HCT116 (cell line): ENCODE data around the gene LCMT1. TPM values are rescaled to one million over a fixed set of nuclear protein-coding genes. Genes with fewer than 3 reads are reported as not detected.

ENCODE experiments used
- ATAC-seq: fragments of 200-7000 bp; cut with Tn5 transposase; 2 replicates; pipeline ENCODE4 v1.9.1; 2020; ENCODE audit warnings: mild to moderate bottlenecking, moderate library complexity
- BruUV-seq: library from RNA; stranded (reverse); fragments of 400-500 nt; replicated peaks from 2 replicates; lab custom pipeline; 2021; lab: Mats Ljungman, UMichigan
- CTCF ChIA-PET: fragments of 300-600 bp; sonication (Branson Sonifier 250); formaldehyde crosslinking; loops from one replicate; lab custom pipeline; 2021; ENCODE audit warnings: antibody characterized with exemption; lab: Charles Lee
- POLR2A ChIA-PET: fragments of 300-600, 350-600 bp; sonication (Branson Sonifier 250); formaldehyde crosslinking; loops from one replicate; lab custom pipeline; 2021; ENCODE audit warnings: antibody characterized with exemption; lab: Charles Lee
- RAD21 ChIA-PET, 2 experiments: fragments of 300-600 bp; sonication (Branson Sonifier 250); formaldehyde crosslinking; loops; one replicate each; lab custom pipeline; 2023; ENCODE audit warnings: low total read pairs in 2 of 2; ENCODE audit not compliant: uncharacterized antibody in 2 of 2, unreplicated experiment in 2 of 2, low non-redundant PET in 1 of 2; lab: Charles Lee
- DNase-seq: peaks from one replicate; pipeline ENCODE4 v3.0.0-alpha.2; 2010; ENCODE audit warnings: low read depth, low spot score
- H2AFZ ChIP-seq: fragments of 200-600 bp; shearing (Covaris generic), sonication (generic); 2 replicates; pipeline ENCODE4 v1.6.1; 2017; ENCODE audit warnings: low read depth, mixed run types, mixed read lengths, antibody characterized with exemption, low read length; ENCODE audit not compliant: poor library complexity, severe bottlenecking
- H3K27ac ChIP-seq: 2 replicates; pipeline ENCODE4 v1.5.1; 2012; ENCODE audit warnings: low read depth, low read length
- H3K27me3 ChIP-seq: fragments of 200-600 bp; sonication (generic); 2 replicates; pipeline ENCODE4 v1.6.1; 2016; ENCODE audit warnings: mixed run types, low read length, mixed read lengths; ENCODE audit not compliant: insufficient read depth
- H3K36me3 ChIP-seq, 2 experiments: fragments of 200-500 bp in 1 of 2; fragments of 200-600 bp in 1 of 2; sonication (Bioruptor generic) in 1 of 2; sonication (generic) in 1 of 2; 2 replicates each; pipeline versions ENCODE4 v1.5.1 to v1.6.1; 2014 to 2016; ENCODE audit warnings: low read length in 2 of 2, inconsistent platforms in 1 of 2, mixed read lengths in 1 of 2, mixed run types in 1 of 2; ENCODE audit not compliant: insufficient read depth in 2 of 2, control insufficient read depth in 1 of 2
- H3K4me1 ChIP-seq, 2 experiments: fragments of 200-600 bp in 1 of 2; sonication (generic) in 1 of 2; 2 replicates each; pipeline versions ENCODE4 v1.5.1 to v1.6.1; 2012 to 2017; ENCODE audit warnings: low read length in 2 of 2, inconsistent platforms in 1 of 2, mild to moderate bottlenecking in 1 of 2, mixed read lengths in 1 of 2, mixed run types in 1 of 2, moderate library complexity in 1 of 2; ENCODE audit not compliant: insufficient read depth in 2 of 2, control insufficient read depth in 1 of 2
- H3K4me2 ChIP-seq: fragments of 200-600 bp; sonication (generic); 2 replicates; pipeline ENCODE4 v1.6.1; 2017; ENCODE audit warnings: mixed run types, low read length, mixed read lengths
- H3K4me3 ChIP-seq, 2 experiments: fragments of 200-600 bp in 1 of 2; sonication (generic) in 1 of 2; replicated peaks in 1 of 2; 2 replicates each; pipeline ENCODE4 v1.5.1; 2011 to 2016; ENCODE audit warnings: low read length in 2 of 2, control low read depth in 1 of 2, low read depth in 1 of 2, mild to moderate bottlenecking in 1 of 2, mixed read lengths in 1 of 2, mixed run types in 1 of 2
- H3K79me2 ChIP-seq: fragments of 200-600 bp; sonication (generic); 2 replicates; pipeline ENCODE4 v1.6.1; 2017; ENCODE audit warnings: mild to moderate bottlenecking, mixed run types, low read length, moderate library complexity, mixed read lengths; ENCODE audit not compliant: insufficient read depth
- H3K9ac ChIP-seq: fragments of 200-600 bp; sonication (generic); 2 replicates; pipeline ENCODE4 v1.6.1; 2016; ENCODE audit warnings: low read length, mixed read lengths
- H3K9me2 ChIP-seq: fragments of 200-600 bp; sonication (generic), shearing (Covaris generic); 2 replicates; pipeline ENCODE4 v1.6.1; 2017; ENCODE audit warnings: mixed run types, mild to moderate bottlenecking, moderate library complexity; ENCODE audit not compliant: insufficient read depth
- H3K9me3 ChIP-seq, 2 experiments: fragments of 200-500 bp in 1 of 2; fragments of 200-600 bp in 1 of 2; sonication (Bioruptor generic) in 1 of 2; sonication (generic) in 1 of 2; 2 replicates each; pipeline ENCODE4 v1.6.1; 2014 to 2017; ENCODE audit warnings: low read length in 2 of 2, mixed read lengths in 2 of 2, inconsistent platforms in 1 of 2, low read depth in 1 of 2, mild to moderate bottlenecking in 1 of 2, mixed run types in 1 of 2, moderate library complexity in 1 of 2; ENCODE audit not compliant: control insufficient read depth in 1 of 2, insufficient read depth in 1 of 2
- H4K20me1 ChIP-seq: fragments of 200-600 bp; sonication (generic), shearing (Covaris generic); 2 replicates; pipeline ENCODE4 v1.6.1; 2017; ENCODE audit warnings: mixed run types, mild to moderate bottlenecking, moderate library complexity; ENCODE audit not compliant: insufficient read depth
- ATF3 ChIP-seq: IDR thresholded peaks from 2 replicates; pipeline ENCODE4 v1.6.1; 2012
- CBX3 ChIP-seq: IDR thresholded peaks from 2 replicates; pipeline ENCODE4 v1.6.1; 2012; ENCODE audit warnings: low read depth
- CTCF ChIP-seq, 3 experiments: fragments of 200-600 bp in 1 of 3; sonication (generic) in 1 of 3; IDR thresholded peaks in 2 of 3; conservative IDR thresholded peaks in 1 of 3; 2 replicates each; pipeline ENCODE4 v1.5.1; 2012 to 2017; ENCODE audit warnings: low read depth in 2 of 3, low read length in 2 of 3, antibody characterized with exemption in 1 of 3, borderline replicate concordance in 1 of 3, control low read depth in 1 of 3, mild to moderate bottlenecking in 1 of 3, mixed read lengths in 1 of 3, mixed run types in 1 of 3, moderate library complexity in 1 of 3; ENCODE audit not compliant: insufficient read depth in 1 of 3
- EGR1 ChIP-seq: IDR thresholded peaks from 2 replicates; pipeline ENCODE4 v1.6.1; 2012; ENCODE audit warnings: low read depth
- ELF1 ChIP-seq: IDR thresholded peaks from 2 replicates; pipeline ENCODE4 v1.6.1; 2012; ENCODE audit warnings: low read depth, borderline replicate concordance
- EZH2 ChIP-seq: fragments of 200-600 bp; sonication (generic); IDR thresholded peaks from 2 replicates; pipeline ENCODE4 v1.6.1; 2017; ENCODE audit warnings: antibody characterized with exemption, mixed run types
- EZH2phosphoT487 ChIP-seq: fragments of 200-600 bp; IDR thresholded peaks from 2 replicates; pipeline ENCODE4 v1.6.1; 2018; ENCODE audit warnings: antibody characterized with exemption, borderline replicate concordance
- FOSL1 ChIP-seq: IDR thresholded peaks from 2 replicates; pipeline ENCODE4 v1.6.1; 2012; ENCODE audit warnings: low read depth
- JUND ChIP-seq: IDR thresholded peaks from 2 replicates; pipeline ENCODE4 v1.6.1; 2012
- MAX ChIP-seq: IDR thresholded peaks from 2 replicates; pipeline ENCODE4 v1.6.1; 2012
- POLR2A ChIP-seq: IDR thresholded peaks from 2 replicates; pipeline ENCODE4 v1.7.0; 2011; ENCODE audit warnings: borderline replicate concordance; ENCODE audit not compliant: insufficient read depth, insufficient read length; ENCODE audit errors: extremely low read depth
- POLR2AphosphoS5 ChIP-seq: IDR thresholded peaks from 2 replicates; pipeline ENCODE4 v1.6.1; 2011; ENCODE audit warnings: mild to moderate bottlenecking, low read depth, low read length, moderate library complexity
- RAD21 ChIP-seq: IDR thresholded peaks from 2 replicates; pipeline ENCODE4 v1.6.1; 2012; ENCODE audit warnings: low read depth, mild to moderate bottlenecking
- REST ChIP-seq: IDR thresholded peaks from 2 replicates; pipeline ENCODE4 v1.6.1; 2012; ENCODE audit warnings: low read depth
- SIN3A ChIP-seq: IDR thresholded peaks from 2 replicates; pipeline ENCODE4 v1.6.1; 2012; ENCODE audit warnings: low read depth
- SP1 ChIP-seq: IDR thresholded peaks from 2 replicates; pipeline ENCODE4 v1.6.1; 2012; ENCODE audit warnings: low read depth
- YY1 ChIP-seq: IDR thresholded peaks from 2 replicates; pipeline ENCODE4 v1.6.1; 2011; ENCODE audit warnings: low read length, low read depth, moderate library complexity, mild to moderate bottlenecking; ENCODE audit not compliant: insufficient replicate concordance; ENCODE audit errors: extremely low read depth
- ZBTB33 ChIP-seq: IDR thresholded peaks from 2 replicates; pipeline ENCODE4 v1.6.1; 2011; ENCODE audit warnings: mild to moderate bottlenecking, low read length, moderate library complexity; ENCODE audit not compliant: insufficient replicate concordance; ENCODE audit errors: extremely low read depth
- ZFX ChIP-seq: fragments of 450-650 bp; IDR thresholded peaks from 2 replicates; pipeline ENCODE4 v1.6.1; 2017
- ZNF274 ChIP-seq: fragments of 200-500 bp; sonication (Bioruptor generic); IDR thresholded peaks from 2 replicates; pipeline ENCODE4 v1.6.1; 2014; ENCODE audit warnings: mild to moderate bottlenecking, low read depth, low read length, inconsistent platforms
- intact Hi-C: fragments of 100-400 bp; cut with micrococcal nuclease; formaldehyde crosslinking; loops from 2 replicates; pipeline ENCODE4 v1.10.0; 2022
- total RNA-seq: library from RNA; stranded (reverse); gene quantifications from one replicate; pipeline ENCODE4 v1.2.1, GENCODE V29; 2021; ENCODE audit not compliant: unreplicated experiment

LCMT1 gene
- total RNA-seq, 1 experiment from 2014 or later, result 52.4 TPM

GRCh38 chr16:25063865-25064264, 47.7 kb upstream of the LCMT1 start:
- no TSS peak for BruUV-seq
- Histone ChIP-seq H3K36me3 (no peaks in the 10 kb centered on the region), H4K20me1 (no peaks in the 10 kb centered on the region), H3K9me3 (no peaks in the 10 kb centered on the region), H3K4me2 (peak overlapping the region; percentile 6; the same call in 1 of the 2 replicates), H3K27ac (no peak overlapping the region), H3K4me3 (no peak overlapping the region), H3K4me1 (peaks cover 0 to 14% of the 10 kb centered on the region in 2 experiments; a peak in 2 of 4 replicates), H3K9ac (no peak overlapping the region), H3K79me2 (no peaks in the 10 kb centered on the region), H3K27me3 (no peaks in the 10 kb centered on the region), H3K9me2 (no peaks in the 10 kb centered on the region), H2AFZ (no peak overlapping the region)
- RAD21 ChIA-PET, result no interaction called here
- no peak for TF ChIP-seq EZH2
- no peak for TF ChIP-seq POLR2AphosphoS5
- TF ChIP-seq ELF1, result no peak
- TF ChIP-seq ZBTB33, result no peak
- TF ChIP-seq ATF3, result no peak
- TF ChIP-seq MAX, result no peak
- no peak for TF ChIP-seq RAD21
- TF ChIP-seq ZFX, result no peak
- no peak for TF ChIP-seq ZNF274
- no peak for TF ChIP-seq CTCF (IDR thresholded peaks at IDR 0.05 in 2 of 3, conservative IDR thresholded peaks at IDR 0.05 in 1 of 3; ENCODE audit: borderline replicate concordance in 1 of 3, insufficient read depth in 1 of 3, low read depth in 2 of 3, low read length in 2 of 3)
- no peak for TF ChIP-seq POLR2A
- TF ChIP-seq FOSL1, result no peak
- no peak for TF ChIP-seq JUND
- TF ChIP-seq EZH2phosphoT487, result no peak
- TF ChIP-seq EGR1, result no peak
- TF ChIP-seq SIN3A, result no peak
- no peak for TF ChIP-seq SP1
- no peak for TF ChIP-seq YY1
- TF ChIP-seq CBX3, result no peak
- no peak for TF ChIP-seq REST
- CTCF ChIA-PET, result no interaction called here
- POLR2A ChIA-PET, result no interaction called here
- ATAC-seq (peak; percentile 55; the same call in 1 of the 2 replicates), DNase-seq (no peak)
- intact Hi-C loops, result no loop called here
